Stomach (tissue), 9 donors: ENCODE results near the gene ARHGAP10. TPM values are rescaled to one million over a fixed set of nuclear protein-coding genes. Genes with fewer than 3 reads are reported as not detected.

Experiments
- DNase-seq, 2 donors: peaks; one replicate each; pipeline versions ENCODE4 v3.0.0 to v3.0.0-alpha.2; 2013 to 2019
- H3K27ac ChIP-seq, 5 donors: fragments of 200-600 bp in 4 of 5; sonication (generic) in 4 of 5; one replicate each; pipeline ENCODE4 v1.5.1; 2013 to 2019; ENCODE audit warnings: mild to moderate bottlenecking in 1 of 5, moderate library complexity in 1 of 5
- H3K27me3 ChIP-seq, 3 donors: fragments of 200-600 bp; sonication (generic); one replicate each; pipeline ENCODE4 v1.5.1; 2017 to 2019; ENCODE audit warnings: mixed run types in 1 of 3
- H3K36me3 ChIP-seq, 4 donors: fragments of 200-600 bp; sonication (generic); 1 replicate in 3 of 4; 2 replicates in 1 of 4; pipeline ENCODE4 v1.5.1; 2016 to 2019
- H3K4me1 ChIP-seq, 4 donors: fragments of 200-600 bp; sonication (generic); one replicate each; pipeline ENCODE4 v1.5.1; 2016 to 2019
- H3K4me3 ChIP-seq, 4 donors: fragments of 200-600 bp; sonication (generic) in 3 of 4; one replicate each; pipeline ENCODE4 v1.5.1; 2016 to 2019; ENCODE audit warnings: mild to moderate bottlenecking in 1 of 4
- H3K9me3 ChIP-seq, 4 donors: fragments of 200-600 bp; sonication (generic); one replicate each; pipeline ENCODE4 v1.5.1; 2016 to 2019
- CTCF ChIP-seq, 7 experiments: fragments of 450-650 bp in 4 of 7; fragments of 200-600 bp in 3 of 7; sonication (generic) in 3 of 7; IDR thresholded peaks; one replicate each; pipeline ENCODE4 v1.5.1; 2016 to 2019; ENCODE audit warnings: antibody characterized with exemption in 7 of 7, control low read depth in 2 of 7, mild to moderate bottlenecking in 1 of 7
- EP300 ChIP-seq: sonication (generic); formaldehyde crosslinking; IDR thresholded peaks from one replicate; pipeline ENCODE4 v1.6.1; 2017; ENCODE audit warnings: antibody characterized with exemption
- POLR2A ChIP-seq, 4 donors: fragments of 450-650 bp; IDR thresholded peaks; one replicate each; pipeline ENCODE4 v1.6.1; 2016; ENCODE audit warnings: antibody characterized with exemption in 4 of 4, control low read depth in 2 of 4, mild to moderate bottlenecking in 1 of 4, moderate library complexity in 1 of 4
- POLR2AphosphoS5 ChIP-seq, 3 donors: sonication (generic); formaldehyde crosslinking; IDR thresholded peaks; one replicate each; pipeline ENCODE4 v1.6.1; 2016; ENCODE audit warnings: antibody characterized with exemption in 3 of 3
- WGBS, 5 donors: extraction: QIAGEN DNeasy Blood & Tissue Kit in 3 of 5; methylation state at CpG; one replicate each; pipeline versions ENCODE4 v1.1.5 to v1.1.7; 2013 to 2018; 5-methylcytosine and 5-hydroxymethylcytosine counted together
- intact Hi-C: fragments of 100-400 bp; cut with DNase I; formaldehyde crosslinking; loops from one replicate; pipeline ENCODE4 v1.15.1; 2023; ENCODE audit warnings: low total_unique reads
- polyA plus RNA-seq, 3 donors: library from polyadenylated mRNA; stranded (reverse); fragments of 200-250 nt; gene quantifications; one replicate each; pipeline ENCODE4 v1.2.3, GENCODE V29; 2013
- total RNA-seq, 5 donors: library from RNA; depleted of rRNA; stranded (reverse); fragments of >200 nt; gene quantifications; one replicate each; pipeline versions ENCODE4 v1.1.0 to v1.2.3, GENCODE V29; 2014 to 2016
- donor health status: healthy with polysubstance abuse.
- donor health status: Bipolar disorder and iron deficiency.
- donor health status: healthy.

ARHGAP10 gene
- total and polyA plus RNA-seq, 8 donors: 18.1 to 117 (median 43.9) TPM

GRCh38 chr4:148027201-148027600 is 295.3 kb downstream of the ARHGAP10 start:
- Histone ChIP-seq H3K36me3 (peaks cover 0 to 19% (median 2%) of the 10 kb centered on the region in 4 donors), H3K9me3 (no peaks in the 10 kb centered on the region), H3K27me3 (no peaks in the 10 kb centered on the region), H3K4me1 (peaks cover 0 to 22% (median 7%) of the 10 kb centered on the region in 4 donors), H3K27ac (no peak overlapping the region), H3K4me3 (no peak overlapping the region)
- intact Hi-C loops: no loop called here
- TF ChIP-seq EP300: no peak
- TF ChIP-seq POLR2AphosphoS5 (IDR thresholded peaks at IDR 0.05): no peak
- no peak for TF ChIP-seq CTCF (IDR thresholded peaks at IDR 0.05)
- no peak for TF ChIP-seq POLR2A (IDR thresholded peaks at IDR 0.05)
- no peak for DNase-seq
- WGBS, 5 donors: 85 to 95% (median 93%) methylated on average over 7 of the region's 7 CpGs

GRCh38 chr4:148029781-148030180 is 297.9 kb downstream of the ARHGAP10 start:
- WGBS, 5 donors: 77 to 94% (median 88%) methylated on average over 3 of the region's 3 CpGs
- H3K27ac ChIP-seq: peak overlapping the region in 1 of 5 donors; percentile 55
- no peaks in the 10 kb centered on the region for H3K9me3 ChIP-seq
- no peak for DNase-seq
- no peaks in the 10 kb centered on the region for H3K27me3 ChIP-seq
- H3K36me3 ChIP-seq: peaks cover 0 to 7% (median 0%) of the 10 kb centered on the region in 4 donors
- peaks cover 0 to 14% (median 6%) of the 10 kb centered on the region in 4 donors for H3K4me1 ChIP-seq
- TF ChIP-seq POLR2AphosphoS5 (IDR thresholded peaks at IDR 0.05): no peak
- no peak for TF ChIP-seq CTCF (IDR thresholded peaks at IDR 0.05)
- no peak for TF ChIP-seq POLR2A (IDR thresholded peaks at IDR 0.05)
- TF ChIP-seq EP300: no peak
- H3K4me3 ChIP-seq: no peak overlapping the region
- intact Hi-C loops: no loop called here

GRCh38 chr4:148030193-148030873 is 298.4 kb downstream of the ARHGAP10 start:
- Histone ChIP-seq H3K9me3 (no peaks in the 10 kb centered on the region), H3K4me1 (peaks cover 0 to 20% (median 9%) of the 10 kb centered on the region in 4 donors), H3K4me3 (no peak overlapping the region), H3K27me3 (no peaks in the 10 kb centered on the region), H3K36me3 (peaks cover 0 to 5% (median 0%) of the 10 kb centered on the region in 4 donors), H3K27ac (peak overlapping the region in 1 of 5 donors; percentile 55)
- DNase-seq: no peak
- intact Hi-C loops: no loop called here
- TF ChIP-seq POLR2AphosphoS5 (IDR thresholded peaks at IDR 0.05) (peak in 1 of 3 donors; percentile 31), EP300 (no peak), CTCF (IDR thresholded peaks at IDR 0.05) (no peak), POLR2A (IDR thresholded peaks at IDR 0.05) (no peak)
- 72 to 87% (median 77%) methylated on average over 2 of the region's 2 CpGs for WGBS, 5 donors

DNA sequence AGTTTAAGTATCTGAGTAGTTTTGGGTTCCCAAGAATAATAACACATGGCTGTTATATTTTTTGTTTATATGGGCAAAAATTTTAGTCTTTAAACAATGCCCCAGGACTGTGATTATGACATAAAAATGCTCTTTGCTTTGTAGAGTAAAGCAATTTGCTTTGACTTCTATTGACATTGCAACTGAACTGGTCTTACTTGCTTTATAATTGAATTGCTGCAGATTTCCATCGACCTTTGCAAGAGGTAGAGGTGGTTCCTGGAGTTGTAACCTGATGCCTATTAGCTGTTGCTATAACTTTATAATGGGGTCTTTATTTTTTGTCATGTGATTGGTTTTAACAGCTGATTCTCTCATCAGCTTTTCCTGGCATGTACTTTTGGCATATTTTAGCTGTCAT is 302.9 kb downstream of the ARHGAP10 start:
- Histone ChIP-seq H3K27me3 (no peaks in the 10 kb centered on the region), H3K4me1 (peaks cover 0 to 22% (median 8%) of the 10 kb centered on the region in 4 donors), H3K36me3 (peaks cover 0 to 5% (median 0%) of the 10 kb centered on the region in 4 donors), H3K27ac (no peak overlapping the region), H3K9me3 (no peaks in the 10 kb centered on the region), H3K4me3 (no peak overlapping the region)
- TF ChIP-seq POLR2A (IDR thresholded peaks at IDR 0.05) (no peak), POLR2AphosphoS5 (IDR thresholded peaks at IDR 0.05) (no peak), EP300 (no peak), CTCF (IDR thresholded peaks at IDR 0.05) (no peak)
- intact Hi-C loops: no loop called here
- WGBS, 5 donors: 13 to 36% (median 21%) methylated on average over 1 of the region's 1 CpG
- DNase-seq: peak in 1 of 2 donors; percentile 64
